H9 (cell line): ENCODE data around the gene ADGRG7. TPM values are rescaled to one million over a fixed set of nuclear protein-coding genes. Genes with fewer than 3 reads are reported as not detected.

Experiments
- DNase-seq: peaks from one replicate; pipeline ENCODE4 v3.0.0-alpha.2; 2017
- H2AFZ ChIP-seq: one replicate; pipeline ENCODE4 v1.6.1; 2013; ENCODE audit warnings: mild to moderate bottlenecking, low read length, control low read depth, moderate library complexity
- H2AK5ac ChIP-seq: 2 replicates; pipeline ENCODE4 v1.6.1; 2013; ENCODE audit warnings: low read length, control low read depth, mixed read lengths; ENCODE audit not compliant: insufficient read length
- H2BK120ac ChIP-seq: one replicate; pipeline ENCODE4 v1.6.1; 2013; ENCODE audit warnings: low read depth, mild to moderate bottlenecking, low read length, control low read depth, inconsistent platforms; ENCODE audit not compliant: poor library complexity, severe bottlenecking
- H2BK12ac ChIP-seq: 2 replicates; pipeline ENCODE4 v1.6.1; 2013; ENCODE audit warnings: low read length, control low read depth, mixed read lengths, low read depth; ENCODE audit not compliant: insufficient read length
- H2BK15ac ChIP-seq: 2 replicates; pipeline ENCODE4 v1.6.1; 2013; ENCODE audit warnings: low read depth, low read length, control low read depth
- H2BK20ac ChIP-seq: one replicate; pipeline ENCODE4 v1.6.1; 2013; ENCODE audit warnings: low read depth, mild to moderate bottlenecking, low read length, control low read depth, inconsistent platforms; ENCODE audit not compliant: poor library complexity, severe bottlenecking
- H2BK5ac ChIP-seq: 2 replicates; pipeline ENCODE4 v1.6.1; 2013; ENCODE audit warnings: low read length, control low read depth, mixed read lengths; ENCODE audit not compliant: insufficient read length
- H3K14ac ChIP-seq: 2 replicates; pipeline ENCODE4 v1.6.1; 2013; ENCODE audit warnings: low read length, control low read depth; ENCODE audit not compliant: insufficient read depth
- H3K18ac ChIP-seq: 2 replicates; pipeline ENCODE4 v1.6.1; 2013; ENCODE audit warnings: low read depth, mild to moderate bottlenecking, mixed read lengths, low read length, control low read depth; ENCODE audit not compliant: insufficient read length
- H3K23ac ChIP-seq: 2 replicates; pipeline ENCODE4 v1.6.1; 2013; ENCODE audit warnings: low read length, control low read depth, mixed read lengths, low read depth; ENCODE audit not compliant: insufficient read length
- H3K23me2 ChIP-seq: 2 replicates; pipeline ENCODE4 v1.6.1; 2013; ENCODE audit warnings: low read depth, mild to moderate bottlenecking, mixed read lengths, low read length, control low read depth; ENCODE audit not compliant: insufficient read length, poor library complexity, severe bottlenecking
- H3K27ac ChIP-seq: 2 replicates; pipeline ENCODE4 v1.5.1; 2013; ENCODE audit warnings: low read length, control low read depth, mixed read lengths, low read depth; ENCODE audit not compliant: insufficient read length
- H3K27me3 ChIP-seq: 2 replicates; pipeline ENCODE4 v1.6.1; 2013; ENCODE audit warnings: low read length, control low read depth, inconsistent platforms; ENCODE audit not compliant: insufficient read depth
- H3K4ac ChIP-seq: 2 replicates; pipeline ENCODE4 v1.6.1; 2013; ENCODE audit warnings: low read depth, mild to moderate bottlenecking, control low read depth, inconsistent platforms, low read length, moderate library complexity
- H3K4me1 ChIP-seq: 2 replicates; pipeline ENCODE4 v1.6.1; 2013; ENCODE audit warnings: low read length, control low read depth, inconsistent platforms; ENCODE audit not compliant: insufficient read depth
- H3K4me2 ChIP-seq: 2 replicates; pipeline ENCODE4 v1.6.1; 2013; ENCODE audit warnings: low read length, control low read depth, mixed read lengths; ENCODE audit not compliant: insufficient read length, insufficient read depth
- H3K56ac ChIP-seq: 2 replicates; pipeline ENCODE4 v1.6.1; 2013; ENCODE audit warnings: low read depth, mild to moderate bottlenecking, mixed read lengths, low read length, control low read depth; ENCODE audit not compliant: insufficient read length
- H3K79me1 ChIP-seq: 2 replicates; pipeline ENCODE4 v1.6.1; 2013; ENCODE audit warnings: low read depth, mild to moderate bottlenecking, moderate library complexity, low read length, control low read depth, inconsistent platforms; ENCODE audit not compliant: insufficient read depth, poor library complexity, severe bottlenecking
- H3K79me2 ChIP-seq: 2 replicates; pipeline ENCODE4 v1.6.1; 2013; ENCODE audit warnings: low read length, control low read depth, inconsistent platforms; ENCODE audit not compliant: insufficient read depth
- H3K9ac ChIP-seq: 2 replicates; pipeline ENCODE4 v1.6.1; 2013; ENCODE audit warnings: low read length, control low read depth, mixed read lengths; ENCODE audit not compliant: insufficient read length; ENCODE audit errors: extremely low read depth
- H3K9me3 ChIP-seq: one replicate; pipeline ENCODE4 v1.6.1; 2013; ENCODE audit warnings: low read depth, low read length, inconsistent platforms; ENCODE audit not compliant: control insufficient read depth
- H3T11ph ChIP-seq: one replicate; pipeline ENCODE4 v1.6.1; 2013; ENCODE audit warnings: mild to moderate bottlenecking, low read length, control low read depth, inconsistent platforms
- H4K20me1 ChIP-seq: one replicate; pipeline ENCODE4 v1.6.1; 2013; ENCODE audit not compliant: control insufficient read depth, insufficient read length, insufficient read depth
- H4K5ac ChIP-seq: 2 replicates; pipeline ENCODE4 v1.6.1; 2013; ENCODE audit warnings: low read depth, mild to moderate bottlenecking, mixed read lengths, low read length, control low read depth; ENCODE audit not compliant: insufficient read length
- H4K8ac ChIP-seq: replicated peaks from 2 replicates; pipeline ENCODE4 v1.6.1; 2013; ENCODE audit warnings: low read length, control low read depth, mixed read lengths, low read depth; ENCODE audit not compliant: insufficient read length
- H4K91ac ChIP-seq: 2 replicates; pipeline ENCODE4 v1.6.1; 2013; ENCODE audit warnings: low read depth, mild to moderate bottlenecking, moderate library complexity, mixed read lengths, low read length, control low read depth; ENCODE audit not compliant: insufficient read length
- H3K27ac Mint-ChIP-seq, 3 experiments: 2 replicates in 2 of 3; 3 replicates in 1 of 3; pipeline ENCODE4 v1.8.0; 2020 to 2021; ENCODE audit warnings: mixed read lengths in 3 of 3, mild to moderate bottlenecking in 1 of 3, moderate library complexity in 1 of 3
- H3K27me3 Mint-ChIP-seq: 2 replicates; pipeline ENCODE4 v1.8.0; 2021; ENCODE audit warnings: low read depth, mild to moderate bottlenecking, moderate library complexity, mixed read lengths
- H3K36me3 Mint-ChIP-seq, 3 experiments: 2 replicates in 2 of 3; 3 replicates in 1 of 3; pipeline ENCODE4 v1.8.0; 2020 to 2021; ENCODE audit warnings: low read depth in 3 of 3, mixed read lengths in 3 of 3; ENCODE audit not compliant: insufficient read depth in 1 of 3
- H3K4me1 Mint-ChIP-seq, 2 experiments: 2 replicates each; pipeline ENCODE4 v1.8.0; 2020; ENCODE audit warnings: mixed read lengths in 2 of 2
- H3K4me3 Mint-ChIP-seq, 2 experiments: 2 replicates in 1 of 2; 3 replicates in 1 of 2; pipeline ENCODE4 v1.8.0; 2020 to 2021; ENCODE audit warnings: mild to moderate bottlenecking in 2 of 2, mixed read lengths in 2 of 2, moderate library complexity in 1 of 2
- H3K9me3 Mint-ChIP-seq, 2 experiments: 2 replicates in 1 of 2; 3 replicates in 1 of 2; pipeline ENCODE4 v1.8.0; 2020; ENCODE audit warnings: mild to moderate bottlenecking in 2 of 2, mixed read lengths in 2 of 2, moderate library complexity in 1 of 2
- CTCF ChIP-seq: fragments of 200-600 bp; sonication (generic); conservative IDR thresholded peaks from 3 replicates; pipeline ENCODE4 v1.8.0; 2021; ENCODE audit warnings: antibody characterized with exemption, mild to moderate bottlenecking
- WGBS: extraction: QIAGEN DNeasy Blood & Tissue Kit; methylation state at CpG from one replicate; pipeline ENCODE4 v1.1.7; 2013; ENCODE audit warnings: missing lambda C conversion rate, low lambda C conversion rate, mixed read lengths; ENCODE audit not compliant: insufficient read length; ENCODE audit errors: extremely low coverage; 5-methylcytosine and 5-hydroxymethylcytosine counted together
- total RNA-seq: library from RNA; stranded (reverse); gene quantifications from 2 replicates; pipeline ENCODE4 v1.2.1, GENCODE V29; 2021

ADGRG7 gene
- total RNA-seq, 1 experiment from 2014 or later: not detected

- Histone ChIP-seq H3K79me1 (no peaks in the 10 kb centered on the region), H2BK15ac (no peak overlapping the region), H3K9me3 (no peaks in the 10 kb centered on the region), H3K79me2 (no peaks in the 10 kb centered on the region), H2AFZ (no peak overlapping the region), H2BK20ac (no peak overlapping the region), H4K5ac (no peak overlapping the region), H3T11ph (no peak overlapping the region), H4K91ac (no peak overlapping the region), H2BK12ac (no peak overlapping the region), H3K14ac (no peak overlapping the region), H4K20me1 (no peaks in the 10 kb centered on the region), H3K27ac (no peak overlapping the region), H3K56ac (no peak overlapping the region), H3K4ac (no peak overlapping the region), H3K9ac (no peak overlapping the region), H2AK5ac (no peak overlapping the region), H3K4me1 (peaks cover 4% of the 10 kb centered on the region; the same call in 1 of the 2 replicates), H3K23ac (no peak overlapping the region), H3K4me2 (no peak overlapping the region), H4K8ac (no peak overlapping the region), H2BK5ac (no peak overlapping the region), H2BK120ac (no peak overlapping the region), H3K23me2 (no peaks in the 10 kb centered on the region), H3K18ac (no peak overlapping the region), H3K27me3 (no peaks in the 10 kb centered on the region)
- Mint-ChIP-seq H3K36me3 (no peaks in the 10 kb centered on the region), H3K4me3 (no peak overlapping the region), H3K27ac (no peak overlapping the region), H3K4me1 (peaks cover 11 to 12% of the 10 kb centered on the region in 2 experiments), H3K27me3 (no peaks in the 10 kb centered on the region), H3K9me3 (no peaks in the 10 kb centered on the region; a peak in 1 of 5 replicates)
- TF ChIP-seq CTCF: no peak
- no CpG with 5 or more reads among the region's 1 CpG for WGBS
- DNase-seq: no peak
These were observed 21.3 kb downstream of the ADGRG7 start for GRCh38 chr3:100630664-100631063.
